Mucosa of rectum (tissue), 2 donors: ENCODE data around the gene IER5L.
A peak's percentile ranks its signal among the peaks of the same experiment; 100 is the strongest.
"Not testable (repeated sequence)": the region's sequence is repeated elsewhere in the genome, so short reads cannot be mapped to it uniquely, and the experiment has no call there.

Source experiments
- H3K27ac ChIP-seq, 2 donors: one replicate each; pipeline ENCODE4 v1.7.0; 2013; ENCODE audit warnings: inconsistent platforms in 2 of 2, low read depth in 2 of 2, low read length in 2 of 2
- H3K27me3 ChIP-seq, 2 donors: one replicate each; pipeline ENCODE4 v1.7.0; 2013; ENCODE audit warnings: low read length in 2 of 2; ENCODE audit not compliant: control insufficient read depth in 2 of 2, insufficient read depth in 2 of 2
- H3K36me3 ChIP-seq, 2 donors: one replicate each; pipeline ENCODE4 v1.7.0; 2013; ENCODE audit warnings: low read length in 2 of 2; ENCODE audit not compliant: control insufficient read depth in 2 of 2, insufficient read depth in 2 of 2
- H3K4me1 ChIP-seq, 2 donors: one replicate each; pipeline ENCODE4 v1.7.0; 2013; ENCODE audit warnings: low read length in 2 of 2, mild to moderate bottlenecking in 1 of 2; ENCODE audit not compliant: control insufficient read depth in 2 of 2, insufficient read depth in 2 of 2
- H3K4me3 ChIP-seq, 2 donors: one replicate each; pipeline ENCODE4 v1.7.0; 2013; ENCODE audit warnings: low read length in 2 of 2
- H3K9ac ChIP-seq, 2 donors: one replicate each; pipeline ENCODE4 v1.7.0; 2013; ENCODE audit warnings: low read length in 2 of 2, low read depth in 1 of 2, mild to moderate bottlenecking in 1 of 2
- H3K9me3 ChIP-seq, 2 donors: one replicate each; pipeline ENCODE4 v1.7.0; 2013; ENCODE audit warnings: low read length in 2 of 2; ENCODE audit not compliant: control insufficient read depth in 2 of 2
- donor health status: healthy.
- donor health status: Normal muscosa, but diverticular disease.

Gene IER5L

GRCh38 chr9:129135476-129135875 is 42.6 kb downstream of the IER5L start:
- no peak overlapping the region for H3K4me3 ChIP-seq
- H3K36me3 ChIP-seq, result peaks cover 20 to 50% of the 10 kb centered on the region in 2 donors
- peaks cover 13 to 17% of the 10 kb centered on the region in 2 donors for H3K4me1 ChIP-seq
- H3K27ac ChIP-seq, result no peak overlapping the region
- no peaks in the 10 kb centered on the region for H3K27me3 ChIP-seq
- H3K9ac ChIP-seq, result no peak overlapping the region
- no peaks in the 10 kb centered on the region for H3K9me3 ChIP-seq

GRCh38 chr9:129133082-129133481 is 45.0 kb downstream of the IER5L start:
- Histone ChIP-seq H3K27me3 (no peaks in the 10 kb centered on the region), H3K9me3 (no peaks in the 10 kb centered on the region), H3K36me3 (peaks cover 27 to 57% of the 10 kb centered on the region in 2 donors), H3K4me3 (no peak overlapping the region), H3K27ac (no peak overlapping the region), H3K9ac (no peak overlapping the region), H3K4me1 (peaks cover 0 to 2% of the 10 kb centered on the region in 2 donors)

GRCh38 chr9:129131300-129132145 is 46.5 kb downstream of the IER5L start:
- H3K27me3 ChIP-seq, result no peaks in the 10 kb centered on the region
- H3K4me3 ChIP-seq, result no peak overlapping the region
- no peaks in the 10 kb centered on the region for H3K4me1 ChIP-seq
- no peaks in the 10 kb centered on the region for H3K9me3 ChIP-seq
- peaks cover 25 to 50% of the 10 kb centered on the region in 2 donors for H3K36me3 ChIP-seq
- no peak overlapping the region for H3K27ac ChIP-seq
- H3K9ac ChIP-seq, result peak overlapping the region in 1 of 2 donors; percentile 31

- H3K9me3 ChIP-seq, result no peaks in the 10 kb centered on the region
- no peak overlapping the region for H3K27ac ChIP-seq
Observed at GRCh38 chr9:129130791-129131190, 47.3 kb downstream of the IER5L start.

GRCh38 chr9:129130271-129130670 is 47.8 kb downstream of the IER5L start:
- not testable (repeated sequence) for H3K4me3 ChIP-seq, H3K4me1 ChIP-seq, H3K27ac ChIP-seq, H3K27me3 ChIP-seq, H3K9ac ChIP-seq, H3K9me3 ChIP-seq
- peaks cover 19 to 42% of the 10 kb centered on the region in 2 donors for H3K36me3 ChIP-seq

More at GRCh38 chr9:129130791-129131190, 47.3 kb downstream of the IER5L start:
- Histone ChIP-seq H3K4me3 (no peak overlapping the region), H3K27me3 (no peaks in the 10 kb centered on the region), H3K9ac (no peak overlapping the region), H3K36me3 (peaks cover 22 to 46% of the 10 kb centered on the region in 2 donors), H3K4me1 (no peaks in the 10 kb centered on the region)

- H3K36me3 ChIP-seq, result peaks cover 19 to 42% of the 10 kb centered on the region in 2 donors
- H3K4me3 ChIP-seq, result no peak overlapping the region
- no peak overlapping the region for H3K27ac ChIP-seq
- no peaks in the 10 kb centered on the region for H3K9me3 ChIP-seq
- H3K9ac ChIP-seq, result no peak overlapping the region
- H3K27me3 ChIP-seq, result no peaks in the 10 kb centered on the region
- no peaks in the 10 kb centered on the region for H3K4me1 ChIP-seq
Observed at GRCh38 chr9:129128689-129129088, 49.4 kb downstream of the IER5L start.

- peaks cover 24 to 43% of the 10 kb centered on the region in 2 donors for H3K36me3 ChIP-seq
- no peaks in the 10 kb centered on the region for H3K9me3 ChIP-seq
- no peak overlapping the region for H3K27ac ChIP-seq
- no peak overlapping the region for H3K4me3 ChIP-seq
- H3K27me3 ChIP-seq, result no peaks in the 10 kb centered on the region
- no peak overlapping the region for H3K9ac ChIP-seq
- no peaks in the 10 kb centered on the region for H3K4me1 ChIP-seq
Observed at GRCh38 chr9:129126749-129127618, 51.1 kb downstream of the IER5L start.
